ENCODE measurements around the gene MMP14.
"Not testable (repeated sequence)": the region's sequence is repeated elsewhere in the genome, so short reads cannot be mapped to it uniquely, and the experiment has no call there.

The MMP14 gene

DNA sequence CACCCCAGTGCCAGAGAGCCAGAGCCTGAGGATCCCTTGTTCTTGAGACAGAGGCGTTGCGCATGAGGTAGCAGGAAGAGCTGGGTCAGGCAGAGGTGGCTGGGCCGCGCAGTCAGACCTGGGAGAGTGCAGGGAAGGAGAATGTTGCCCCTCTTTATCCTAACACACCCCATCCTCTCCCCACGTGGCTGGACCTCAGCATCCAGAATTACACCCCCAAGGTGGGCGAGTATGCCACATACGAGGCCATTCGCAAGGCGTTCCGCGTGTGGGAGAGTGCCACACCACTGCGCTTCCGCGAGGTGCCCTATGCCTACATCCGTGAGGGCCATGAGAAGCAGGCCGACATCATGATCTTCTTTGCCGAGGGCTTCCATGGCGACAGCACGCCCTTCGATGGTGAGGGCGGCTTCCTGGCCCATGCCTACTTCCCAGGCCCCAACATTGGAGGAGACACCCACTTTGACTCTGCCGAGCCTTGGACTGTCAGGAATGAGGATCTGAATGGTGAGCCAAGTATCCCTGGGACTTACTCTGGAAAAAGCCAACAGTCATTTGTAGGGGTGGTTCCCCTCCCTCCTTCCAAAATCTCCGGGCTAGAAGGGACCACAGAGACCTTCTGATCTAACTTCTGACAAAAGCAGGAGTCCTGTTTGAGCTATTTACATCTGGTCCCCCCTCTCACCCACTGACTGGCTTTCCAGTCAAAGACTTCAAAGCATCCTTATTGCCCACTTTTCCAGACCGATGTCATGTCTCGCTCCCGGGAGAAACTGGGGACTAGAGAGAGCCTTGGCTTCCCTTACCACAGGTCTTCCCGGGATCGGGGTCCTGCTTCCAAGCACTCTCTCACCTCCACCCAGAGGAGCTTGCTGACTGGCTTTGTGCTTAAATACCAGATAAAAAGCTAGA lies 6.1 kb downstream of the MMP14 start:
- DNase-seq (ENCODE audit: low read depth), result no peak

DNA sequence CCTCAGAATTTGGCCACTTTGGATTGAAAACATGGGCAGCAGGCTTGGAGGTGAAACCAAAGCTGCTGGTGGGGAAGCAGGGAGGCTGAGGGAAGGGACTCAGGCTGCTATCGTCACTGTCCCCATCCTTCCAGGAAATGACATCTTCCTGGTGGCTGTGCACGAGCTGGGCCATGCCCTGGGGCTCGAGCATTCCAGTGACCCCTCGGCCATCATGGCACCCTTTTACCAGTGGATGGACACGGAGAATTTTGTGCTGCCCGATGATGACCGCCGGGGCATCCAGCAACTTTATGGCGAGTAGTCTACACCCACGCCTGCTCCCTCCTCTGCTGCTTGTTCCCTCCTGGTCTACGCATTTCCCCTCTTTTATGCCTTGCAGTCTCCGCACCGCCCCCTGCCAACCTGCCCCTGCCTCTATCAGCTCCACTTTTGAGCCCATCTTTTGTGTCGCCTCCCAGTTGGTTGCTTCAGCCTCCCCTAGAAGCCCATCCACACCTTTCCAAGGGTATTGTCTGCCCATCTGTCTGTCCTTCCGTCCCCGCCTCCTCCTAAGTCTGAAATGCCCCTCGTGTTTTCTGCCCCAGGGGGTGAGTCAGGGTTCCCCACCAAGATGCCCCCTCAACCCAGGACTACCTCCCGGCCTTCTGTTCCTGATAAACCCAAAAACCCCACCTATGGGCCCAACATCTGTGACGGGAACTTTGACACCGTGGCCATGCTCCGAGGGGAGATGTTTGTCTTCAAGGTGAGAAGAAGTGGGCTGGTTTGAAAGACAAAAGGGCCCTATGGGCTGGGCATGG lies 6.9 kb downstream of the MMP14 start:
- DNase-seq (ENCODE audit: low read depth), result no peak

DNA sequence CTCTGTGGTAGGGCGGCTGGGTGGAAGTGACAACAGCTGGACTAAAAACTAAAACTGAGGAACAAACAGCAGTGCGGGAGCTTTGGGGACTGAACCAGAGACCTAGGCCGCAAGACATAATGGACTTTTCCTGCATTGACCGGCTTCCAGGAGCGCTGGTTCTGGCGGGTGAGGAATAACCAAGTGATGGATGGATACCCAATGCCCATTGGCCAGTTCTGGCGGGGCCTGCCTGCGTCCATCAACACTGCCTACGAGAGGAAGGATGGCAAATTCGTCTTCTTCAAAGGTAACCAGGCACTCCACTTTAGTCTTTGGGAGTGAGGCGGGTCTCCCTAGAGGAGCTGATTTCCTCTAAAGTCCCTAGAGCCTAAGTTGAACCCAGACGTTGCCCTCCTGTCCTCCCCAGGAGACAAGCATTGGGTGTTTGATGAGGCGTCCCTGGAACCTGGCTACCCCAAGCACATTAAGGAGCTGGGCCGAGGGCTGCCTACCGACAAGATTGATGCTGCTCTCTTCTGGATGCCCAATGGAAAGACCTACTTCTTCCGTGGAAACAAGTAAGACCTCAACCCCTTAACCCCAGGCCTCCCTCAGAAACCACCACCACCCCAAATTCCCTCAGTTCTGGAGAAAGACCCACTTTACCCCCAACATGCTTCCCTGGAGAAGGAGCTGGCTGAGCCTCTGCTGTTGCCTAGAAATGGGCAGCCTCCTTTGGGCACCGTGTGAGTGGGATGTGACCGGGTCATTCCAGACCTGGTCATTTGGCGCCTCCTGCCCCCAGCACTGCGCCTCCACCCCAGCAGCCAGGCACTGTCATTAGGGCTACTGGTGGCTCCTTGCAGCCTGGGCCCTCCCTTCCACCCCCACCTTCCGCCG lies 8.1 kb downstream of the MMP14 start:
- DNase-seq (ENCODE audit: low read depth), result no peak

DNA sequence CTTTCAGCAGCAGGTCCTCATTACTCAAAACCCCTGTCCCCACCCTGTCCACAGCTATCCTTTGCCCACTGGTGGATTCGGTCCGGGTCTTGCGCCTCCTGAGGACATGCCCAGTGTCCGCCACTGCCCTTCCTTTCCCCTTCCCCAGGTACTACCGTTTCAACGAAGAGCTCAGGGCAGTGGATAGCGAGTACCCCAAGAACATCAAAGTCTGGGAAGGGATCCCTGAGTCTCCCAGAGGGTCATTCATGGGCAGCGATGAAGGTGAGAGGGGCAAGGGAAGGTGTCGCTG lies 8.7 kb downstream of the MMP14 start:
- no peak for DNase-seq (ENCODE audit: low read depth)

DNA sequence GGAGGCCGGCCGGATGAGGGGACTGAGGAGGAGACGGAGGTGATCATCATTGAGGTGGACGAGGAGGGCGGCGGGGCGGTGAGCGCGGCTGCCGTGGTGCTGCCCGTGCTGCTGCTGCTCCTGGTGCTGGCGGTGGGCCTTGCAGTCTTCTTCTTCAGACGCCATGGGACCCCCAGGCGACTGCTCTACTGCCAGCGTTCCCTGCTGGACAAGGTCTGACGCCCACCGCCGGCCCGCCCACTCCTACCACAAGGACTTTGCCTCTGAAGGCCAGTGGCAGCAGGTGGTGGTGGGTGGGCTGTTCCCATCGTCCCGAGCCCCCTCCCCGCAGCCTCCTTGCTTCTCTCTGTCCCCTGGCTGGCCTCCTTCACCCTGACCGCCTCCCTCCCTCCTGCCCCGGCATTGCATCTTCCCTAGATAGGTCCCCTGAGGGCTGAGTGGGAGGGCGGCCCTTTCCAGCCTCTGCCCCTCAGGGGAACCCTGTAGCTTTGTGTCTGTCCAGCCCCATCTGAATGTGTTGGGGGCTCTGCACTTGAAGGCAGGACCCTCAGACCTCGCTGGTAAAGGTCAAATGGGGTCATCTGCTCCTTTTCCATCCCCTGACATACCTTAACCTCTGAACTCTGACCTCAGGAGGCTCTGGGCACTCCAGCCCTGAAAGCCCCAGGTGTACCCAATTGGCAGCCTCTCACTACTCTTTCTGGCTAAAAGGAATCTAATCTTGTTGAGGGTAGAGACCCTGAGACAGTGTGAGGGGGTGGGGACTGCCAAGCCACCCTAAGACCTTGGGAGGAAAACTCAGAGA lies 9.6 kb downstream of the MMP14 start:
- DNase-seq (ENCODE audit: low read depth), result no peak

DNA sequence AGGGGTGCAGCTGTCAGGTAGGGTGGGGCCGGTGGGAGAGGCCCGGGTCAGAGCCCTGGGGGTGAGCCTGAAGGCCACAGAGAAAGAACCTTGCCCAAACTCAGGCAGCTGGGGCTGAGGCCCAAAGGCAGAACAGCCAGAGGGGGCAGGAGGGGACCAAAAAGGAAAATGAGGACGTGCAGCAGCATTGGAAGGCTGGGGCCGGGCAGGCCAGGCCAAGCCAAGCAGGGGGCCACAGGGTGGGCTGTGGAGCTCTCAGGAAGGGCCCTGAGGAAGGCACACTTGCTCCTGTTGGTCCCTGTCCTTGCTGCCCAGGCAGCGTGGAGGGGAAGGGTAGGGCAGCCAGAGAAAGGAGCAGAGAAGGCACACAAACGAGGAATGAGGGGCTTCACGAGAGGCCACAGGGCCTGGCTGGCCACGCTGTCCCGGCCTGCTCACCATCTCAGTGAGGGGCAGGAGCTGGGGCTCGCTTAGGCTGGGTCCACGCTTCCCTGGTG lies 10.5 kb downstream of the MMP14 start:
- DNase-seq (ENCODE audit: low read depth), result no peak

DNA sequence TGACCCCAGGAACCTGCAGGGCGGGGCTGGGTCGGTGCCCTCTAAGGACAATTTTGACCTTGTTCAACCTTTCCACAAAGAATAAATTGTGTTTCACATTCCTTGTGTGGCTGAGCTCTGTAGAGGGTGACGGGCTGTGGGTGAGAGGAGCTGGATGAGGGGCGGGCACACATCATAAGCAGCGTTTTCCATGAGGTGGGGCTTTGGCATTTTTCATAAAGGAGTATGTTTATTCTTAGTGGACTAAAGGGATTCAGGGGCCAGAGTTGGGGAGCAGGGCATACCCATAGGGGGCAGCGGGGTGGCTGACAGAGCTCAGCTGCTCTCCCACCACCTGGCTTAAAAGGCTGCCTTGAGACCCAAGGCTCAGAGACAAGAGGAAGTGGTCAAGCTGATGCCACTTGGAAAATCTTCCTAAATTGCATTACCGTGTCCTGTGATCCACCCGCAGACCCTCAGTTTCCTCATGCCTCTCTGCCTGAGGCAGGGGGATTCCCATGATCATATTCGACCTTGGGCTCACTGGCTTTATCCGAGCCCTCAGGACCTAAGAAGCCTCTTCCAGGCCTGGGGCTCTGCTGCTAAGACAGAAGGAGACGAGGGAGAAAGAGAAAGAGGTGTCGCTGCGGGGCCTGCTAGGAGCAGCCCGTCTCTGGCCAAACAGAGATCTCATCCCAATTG lies 11.4 kb downstream of the MMP14 start:
- peak; percentile 80 for DNase-seq (ENCODE audit: low read depth)

DNA sequence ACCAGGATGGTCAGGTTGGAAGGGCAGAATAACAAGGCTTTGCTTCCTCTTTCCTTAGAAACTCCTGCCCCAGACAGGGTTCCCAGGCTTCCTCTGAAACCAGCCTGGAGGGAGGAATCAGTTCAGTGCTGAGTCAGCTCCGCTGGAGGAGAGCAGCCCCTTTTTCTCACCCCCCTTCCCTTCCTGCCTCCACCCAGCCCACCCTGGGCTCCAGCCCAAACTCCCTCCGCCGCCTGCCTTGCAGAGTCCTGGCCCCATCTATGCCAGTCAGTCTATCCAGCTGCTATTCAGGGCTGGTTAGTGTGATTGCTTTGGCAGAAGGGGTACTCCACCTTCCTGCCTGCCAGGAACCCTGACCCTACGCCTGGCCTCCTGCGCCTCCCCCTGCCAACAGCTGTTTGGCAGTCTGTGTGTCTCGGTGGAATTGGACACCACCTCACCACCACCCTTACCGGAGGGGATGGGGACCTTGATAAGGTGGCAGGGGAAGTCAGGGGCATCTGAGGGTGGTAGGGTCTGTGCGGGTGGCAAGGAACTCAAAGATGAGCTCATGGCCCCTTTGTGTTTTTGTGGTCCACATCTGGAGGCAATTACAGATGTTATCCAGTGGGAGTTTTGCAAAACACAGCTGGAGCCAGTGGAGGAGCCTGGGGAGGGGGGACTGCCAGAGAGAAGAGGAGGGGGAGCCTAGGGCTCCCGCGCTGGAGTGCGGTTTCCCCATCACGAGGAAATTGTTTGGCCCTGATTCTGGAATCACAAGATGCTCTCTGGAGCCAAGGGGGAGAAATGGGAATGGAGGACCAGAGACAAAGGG lies 12.2 kb downstream of the MMP14 start:
- peak; percentile 77 for DNase-seq (ENCODE audit: low read depth)

DNA sequence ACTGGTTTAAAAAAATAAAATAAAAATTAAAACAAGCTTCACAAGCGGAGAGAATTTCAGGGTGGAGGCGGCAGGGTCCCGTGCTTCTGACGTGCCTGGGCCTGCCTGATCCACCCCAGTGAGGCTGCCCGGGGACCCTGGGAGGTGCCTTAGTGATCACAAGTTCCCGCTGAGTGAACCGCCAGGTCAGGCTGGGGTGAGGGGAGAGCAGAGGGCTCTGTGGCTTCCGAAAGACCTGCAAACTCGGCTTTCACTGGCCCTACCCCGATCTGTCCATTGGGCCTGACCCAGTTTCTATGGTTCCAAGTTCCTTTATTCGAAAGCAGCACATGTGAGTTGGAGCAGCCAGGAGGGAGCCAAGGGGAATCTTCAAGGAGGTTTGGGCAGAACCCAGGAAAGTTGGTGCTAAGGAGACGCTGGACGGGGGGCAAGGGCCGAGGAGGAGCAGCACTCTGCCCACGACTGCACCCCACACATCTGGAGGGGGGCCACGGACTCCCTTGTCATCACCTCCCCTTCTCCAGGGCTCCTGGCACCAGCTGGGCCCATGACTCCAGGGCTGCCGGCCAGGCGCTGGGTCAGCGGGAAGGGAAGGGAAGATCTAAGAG lies 12.9 kb downstream of the MMP14 start:
- DNase-seq (ENCODE audit: low read depth), result no peak

DNA sequence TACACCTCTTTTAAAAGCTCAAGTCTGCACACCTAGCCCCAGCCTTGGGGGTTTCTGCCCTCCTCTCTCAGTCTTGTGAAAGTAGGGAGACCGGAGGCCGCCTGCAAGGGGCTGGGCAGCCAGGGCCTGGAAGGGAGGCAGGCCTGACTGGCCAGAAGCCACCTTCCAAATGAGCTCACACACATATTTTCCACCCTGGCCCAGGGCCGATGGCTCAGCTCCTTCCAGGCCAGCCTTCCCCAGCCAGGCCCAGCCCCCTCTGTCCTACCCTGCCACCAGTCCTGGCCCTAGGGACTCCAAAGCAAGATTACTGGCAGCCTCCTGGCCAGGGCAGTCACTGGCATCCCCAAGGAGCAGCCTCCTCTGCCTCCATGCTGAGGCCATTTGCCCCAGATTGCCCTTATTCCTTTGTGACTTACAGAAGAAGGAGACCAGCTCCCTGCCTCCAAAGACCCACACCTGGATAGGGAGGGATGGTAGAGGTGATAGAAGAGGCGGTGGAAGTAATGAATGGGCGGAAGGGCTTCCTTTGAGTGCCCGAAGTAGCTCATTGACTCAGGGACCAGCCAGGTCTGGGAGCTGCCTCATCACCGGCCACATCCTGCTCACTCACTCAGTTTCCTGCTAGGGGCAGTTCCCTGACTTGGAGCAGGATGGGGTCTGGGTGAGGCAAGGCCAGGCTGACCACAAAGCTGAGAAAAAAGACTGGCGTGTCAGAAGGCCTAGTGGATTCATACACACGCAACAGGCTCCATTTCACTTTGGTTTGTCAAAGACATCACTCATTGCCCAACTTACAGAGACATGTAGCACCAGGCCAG lies 14.8 kb downstream of the MMP14 start:
- DNase-seq (ENCODE audit: low read depth), result peak; percentile 99

DNA sequence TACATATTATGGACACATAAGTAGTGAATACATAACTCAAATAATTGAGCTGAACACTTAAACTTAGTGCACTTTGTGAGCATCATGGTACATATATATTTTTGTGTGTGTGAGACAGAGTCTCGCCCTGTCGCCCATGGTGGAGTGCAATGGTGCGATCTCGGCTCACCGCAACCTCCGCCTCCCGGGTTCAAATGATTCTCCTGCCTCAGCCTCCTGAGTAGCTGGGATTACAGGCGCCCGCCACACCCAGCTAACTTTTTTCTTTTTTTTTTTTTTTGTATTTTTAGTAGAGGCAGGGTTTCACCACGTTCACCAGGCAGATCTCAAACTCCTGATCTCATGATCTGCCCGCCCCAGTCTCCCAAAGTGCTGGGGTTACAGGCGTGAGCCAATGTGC lies 15.8 kb downstream of the MMP14 start:
- not testable (repeated sequence) for DNase-seq (ENCODE audit: low read depth)

DNA sequence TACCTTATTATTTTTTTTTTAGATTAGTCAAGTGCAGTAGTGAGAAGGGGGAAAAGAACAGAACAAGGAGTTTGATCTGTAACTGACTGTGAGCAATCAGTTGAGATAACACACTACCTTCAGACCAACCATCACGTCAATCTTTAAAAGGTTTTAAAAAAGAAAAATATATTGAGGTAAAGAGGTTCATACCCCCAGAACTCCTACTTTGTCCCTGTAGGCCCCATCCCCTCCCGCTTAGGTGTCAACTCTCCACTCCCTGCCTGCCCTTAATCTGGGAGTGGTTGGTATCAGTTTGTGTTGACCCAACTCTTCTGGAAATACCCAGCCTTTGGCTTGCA lies 16.2 kb downstream of the MMP14 start:
- DNase-seq (ENCODE audit: low read depth), result no peak

DNA sequence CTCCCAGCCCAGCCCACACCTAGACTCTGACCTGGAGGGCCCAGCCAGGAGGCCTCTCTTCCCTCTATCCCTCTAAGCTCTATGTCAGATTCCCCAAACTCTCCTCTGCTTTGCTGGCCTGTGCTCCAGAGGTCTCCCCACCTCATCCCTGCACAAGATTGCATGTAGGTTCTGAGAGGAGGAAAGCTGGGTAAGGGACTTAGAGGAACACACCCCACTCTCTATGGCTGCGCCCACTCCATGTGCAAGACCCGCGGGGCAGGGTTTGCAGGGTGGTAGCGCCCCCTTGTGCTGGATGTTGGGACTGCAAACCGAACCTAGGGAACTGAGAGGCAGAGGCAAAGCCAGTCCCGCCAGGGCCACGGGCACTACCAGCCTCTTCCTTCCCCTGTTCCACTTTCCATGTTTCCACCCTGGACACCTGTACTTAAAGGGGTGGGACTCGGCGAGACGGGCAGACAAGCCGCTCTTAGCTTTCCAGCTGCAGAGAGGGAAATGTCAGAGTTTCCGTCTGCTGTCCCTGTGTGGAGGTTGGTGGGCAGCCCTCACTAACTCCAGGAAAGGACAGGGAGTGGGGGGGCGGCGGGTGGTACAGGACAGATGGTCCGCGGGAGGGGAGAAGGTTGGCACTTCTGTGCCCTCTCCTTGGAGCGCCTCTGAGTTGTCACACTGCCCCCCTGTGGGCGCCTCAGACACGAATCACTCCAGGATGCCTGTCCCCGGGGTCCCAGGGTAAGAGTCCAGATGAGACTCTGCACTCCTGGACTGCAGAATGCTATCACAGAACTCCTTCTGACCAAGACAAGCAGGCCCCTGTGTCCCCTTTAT lies 16.8 kb downstream of the MMP14 start:
- peak; percentile 87 for DNase-seq (ENCODE audit: low read depth)

DNA sequence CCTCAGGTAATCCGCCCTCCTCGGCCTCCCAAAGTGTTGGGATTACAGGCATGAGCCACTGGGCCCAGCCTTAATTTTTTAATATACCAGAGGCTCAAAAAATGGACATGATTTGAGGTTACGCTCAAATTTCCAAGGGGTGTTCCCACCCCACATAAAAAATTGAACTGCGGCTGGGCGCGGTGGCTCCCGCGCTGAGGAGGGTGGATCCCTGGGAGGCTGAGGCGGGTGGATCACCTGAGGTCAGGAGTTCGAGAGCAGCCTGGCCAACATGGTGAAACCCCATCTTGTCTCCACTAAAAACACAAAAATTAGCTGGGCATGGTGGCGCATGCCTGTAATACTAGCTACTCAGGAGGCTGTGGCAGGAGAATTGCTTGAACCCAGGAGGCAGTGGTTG lies 17.9 kb downstream of the MMP14 start:
- DNase-seq (ENCODE audit: low read depth), result not testable (repeated sequence)

DNA sequence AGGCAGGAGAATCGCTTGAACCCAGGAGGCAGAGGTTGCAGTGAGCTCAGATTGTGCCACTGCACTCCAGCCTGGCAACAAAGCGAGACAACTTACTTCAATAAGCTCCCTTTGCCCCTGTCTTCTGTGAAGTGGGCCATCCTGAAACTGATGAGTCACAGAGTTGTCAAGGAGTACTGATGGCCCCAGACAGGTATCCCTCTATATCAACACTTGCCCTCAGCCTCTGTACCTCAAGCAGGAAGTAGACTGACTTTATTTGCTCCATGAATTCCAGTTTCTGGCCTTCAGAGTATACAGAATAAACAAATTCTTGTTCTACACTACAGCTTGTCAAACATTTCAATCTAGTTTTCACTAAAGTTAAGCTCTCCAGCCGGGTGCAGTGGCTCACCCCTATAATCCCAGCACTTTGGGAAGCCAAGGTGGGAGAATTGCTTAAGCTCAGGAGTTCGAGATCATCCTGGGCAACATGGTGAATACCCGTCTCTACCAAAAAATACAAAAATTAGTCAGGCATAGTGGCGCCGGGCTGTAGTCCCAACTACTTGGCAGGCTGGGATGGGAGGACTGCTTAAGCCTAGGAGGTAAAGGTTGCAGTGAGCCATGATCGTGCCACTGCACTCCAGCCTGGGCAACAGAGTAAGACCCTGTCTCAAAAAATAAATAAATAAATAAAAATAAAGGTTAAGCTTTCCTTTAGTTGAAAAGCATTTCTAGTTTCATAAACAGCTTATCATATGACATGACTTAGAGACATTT lies 18.8 kb downstream of the MMP14 start:
- no peak for DNase-seq (ENCODE audit: low read depth)

DNA sequence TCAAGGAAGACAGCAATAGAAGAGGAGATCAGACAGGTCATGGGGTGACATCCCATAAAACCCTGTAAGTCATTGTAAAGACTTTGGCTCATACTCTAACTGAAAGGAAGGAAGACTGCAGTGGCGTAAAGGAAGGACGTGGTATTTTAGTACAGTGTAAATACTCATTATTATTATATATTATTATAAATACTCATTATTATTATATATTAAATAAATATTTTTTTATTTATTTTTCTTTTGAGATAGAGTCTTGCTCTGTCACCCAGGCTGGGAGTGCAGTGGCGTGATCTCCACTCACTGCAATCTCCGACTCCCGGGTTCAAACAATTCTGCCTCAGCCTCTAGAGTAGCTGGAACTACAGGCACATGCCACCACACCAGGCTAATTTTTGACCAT lies 20.0 kb downstream of the MMP14 start:
- DNase-seq (ENCODE audit: low read depth), result no peak

DNA sequence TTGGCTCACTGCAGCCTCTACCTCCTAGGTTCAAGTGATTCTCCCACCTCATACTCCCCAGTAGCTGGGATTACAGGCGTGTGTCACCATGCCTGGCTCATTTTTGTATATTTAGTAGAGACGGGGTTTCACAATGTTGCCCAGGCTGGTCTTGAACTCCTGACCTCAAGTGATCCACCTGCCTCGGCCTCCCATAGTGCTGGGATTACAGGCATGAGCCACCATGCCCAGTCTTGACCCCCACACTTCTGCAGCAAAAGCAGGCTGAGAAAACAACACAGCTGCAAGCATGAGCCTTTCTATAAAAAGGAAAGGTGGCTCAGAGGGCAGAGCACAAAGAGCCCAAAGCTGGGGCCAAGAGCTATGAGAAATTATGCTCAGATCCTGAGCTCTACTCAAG lies 24.0 kb downstream of the MMP14 start:
- DNase-seq (ENCODE audit: low read depth), result not testable (repeated sequence)
